ENCODE measurements around the gene LCE4A.
"Not testable (repeated sequence)": the region's sequence is repeated elsewhere in the genome, so short reads cannot be mapped to it uniquely, and the experiment has no call there.

The LCE4A gene

GRCh38 chr1:152707860-152708259 is at the start of gene LCE4A:
LCE4A (plus strand) TSS chr1:152708160; CDS start chr1:152709076, 916 bp downstream.
- DNase-seq, result no peak

DNA sequence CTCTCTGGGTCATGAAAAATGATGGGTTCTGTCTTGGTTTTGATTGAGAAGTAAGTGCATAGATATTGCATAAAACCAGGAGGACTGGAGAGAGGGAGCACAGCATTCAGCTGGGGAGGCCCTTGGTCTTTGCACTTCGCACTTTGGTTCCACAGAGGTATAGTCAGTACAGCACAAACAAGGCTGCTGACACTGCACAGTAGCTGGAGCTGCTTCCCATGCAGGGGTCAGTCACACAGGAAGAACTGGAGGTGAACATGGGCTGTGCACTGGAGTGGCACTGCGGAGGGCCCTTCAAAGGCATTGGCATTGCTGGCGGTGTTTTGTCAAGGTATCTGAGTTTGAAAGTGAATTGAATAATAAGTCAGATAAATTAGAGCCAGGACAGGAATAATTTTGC is 49.3 kb upstream of the LCE4A start:
- no peak for DNase-seq

- DNase-seq, result no peak
Observed at GRCh38 chr1:152663098-152663497, 44.9 kb upstream of the LCE4A start, which contains the start of gene LCE2D. LCE2D (plus strand) TSS chr1:152663380; CDS start chr1:152664106, 726 bp downstream.

GRCh38 chr1:152666171-152666570 is 41.8 kb upstream of the LCE4A start:
- not testable (repeated sequence) for DNase-seq

DNA sequence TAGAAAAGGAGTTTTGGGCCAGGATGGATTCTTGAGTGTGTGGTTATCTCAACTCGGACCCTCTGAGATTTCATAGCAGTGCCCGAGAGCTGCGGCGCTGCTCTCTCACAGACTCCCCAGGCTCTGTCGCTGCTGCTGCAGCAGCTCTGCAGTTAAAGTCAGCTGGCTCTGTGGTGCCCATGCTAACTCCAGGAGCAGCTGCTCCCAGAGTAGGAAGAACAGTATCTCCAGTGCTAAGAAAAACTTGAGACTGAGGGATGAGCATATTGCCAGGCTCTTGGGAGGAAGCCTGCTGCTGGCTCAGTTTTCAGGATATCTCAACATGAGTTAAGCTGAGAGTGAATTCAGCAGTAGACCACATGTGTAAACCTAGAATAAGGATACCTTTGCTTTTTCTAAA is 40.3 kb upstream of the LCE4A start:
- DNase-seq, result no peak

DNA sequence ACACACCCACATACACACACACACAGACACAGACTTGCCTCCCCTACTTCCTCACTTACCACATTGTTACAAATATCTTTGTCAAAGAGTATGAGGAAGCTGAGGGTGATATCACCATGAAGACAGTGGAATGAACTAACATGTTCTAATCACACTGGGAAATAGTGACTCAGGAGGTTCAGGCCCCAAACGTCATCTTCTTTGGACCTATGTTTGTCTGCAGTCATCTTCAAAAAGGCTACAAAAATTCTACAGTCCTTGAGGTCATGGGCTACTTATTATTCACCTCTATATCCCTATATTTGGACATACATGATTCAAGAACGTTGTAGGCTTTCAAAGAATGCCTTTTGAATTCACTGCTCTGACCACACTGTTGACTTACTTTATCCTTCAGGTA is 34.9 kb upstream of the LCE4A start:
- no peak for DNase-seq

GRCh38 chr1:152674983-152675382 is 33.0 kb upstream of the LCE4A start, which contains the start of gene LCE2C:
LCE2C (plus strand) TSS chr1:152675279; CDS start chr1:152676016, 737 bp downstream.
- not testable (repeated sequence) for DNase-seq

- DNase-seq, result no peak
Observed at GRCh38 chr1:152679459-152679858, 28.5 kb upstream of the LCE4A start.

GRCh38 chr1:152681616-152682015 is 26.3 kb upstream of the LCE4A start:
- DNase-seq, result no peak

DNA sequence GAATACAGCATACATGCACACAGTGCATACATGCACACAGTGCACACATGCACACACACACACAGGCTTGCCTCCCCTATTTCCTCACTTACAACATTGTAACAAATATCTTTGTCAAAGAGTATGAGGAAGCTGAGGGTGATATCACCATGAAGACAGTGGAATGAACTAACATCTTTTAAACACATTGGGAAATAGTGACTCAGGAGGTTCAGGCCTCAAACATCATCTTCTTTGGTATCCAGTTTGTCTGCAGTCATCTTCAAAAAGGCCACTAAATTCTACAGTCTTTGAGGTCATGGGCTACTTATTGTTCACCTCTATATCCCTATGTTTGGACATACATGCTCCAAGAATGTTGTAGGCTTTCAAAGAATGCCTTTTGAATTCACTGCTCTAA is 24.1 kb upstream of the LCE4A start:
- DNase-seq, result no peak

- not testable (repeated sequence) for DNase-seq
Observed at GRCh38 chr1:152685823-152686222, 22.1 kb upstream of the LCE4A start, which contains the start of gene LCE2B. LCE2B (plus strand) TSS chr1:152686123; CDS start chr1:152686844, 721 bp downstream.

DNA sequence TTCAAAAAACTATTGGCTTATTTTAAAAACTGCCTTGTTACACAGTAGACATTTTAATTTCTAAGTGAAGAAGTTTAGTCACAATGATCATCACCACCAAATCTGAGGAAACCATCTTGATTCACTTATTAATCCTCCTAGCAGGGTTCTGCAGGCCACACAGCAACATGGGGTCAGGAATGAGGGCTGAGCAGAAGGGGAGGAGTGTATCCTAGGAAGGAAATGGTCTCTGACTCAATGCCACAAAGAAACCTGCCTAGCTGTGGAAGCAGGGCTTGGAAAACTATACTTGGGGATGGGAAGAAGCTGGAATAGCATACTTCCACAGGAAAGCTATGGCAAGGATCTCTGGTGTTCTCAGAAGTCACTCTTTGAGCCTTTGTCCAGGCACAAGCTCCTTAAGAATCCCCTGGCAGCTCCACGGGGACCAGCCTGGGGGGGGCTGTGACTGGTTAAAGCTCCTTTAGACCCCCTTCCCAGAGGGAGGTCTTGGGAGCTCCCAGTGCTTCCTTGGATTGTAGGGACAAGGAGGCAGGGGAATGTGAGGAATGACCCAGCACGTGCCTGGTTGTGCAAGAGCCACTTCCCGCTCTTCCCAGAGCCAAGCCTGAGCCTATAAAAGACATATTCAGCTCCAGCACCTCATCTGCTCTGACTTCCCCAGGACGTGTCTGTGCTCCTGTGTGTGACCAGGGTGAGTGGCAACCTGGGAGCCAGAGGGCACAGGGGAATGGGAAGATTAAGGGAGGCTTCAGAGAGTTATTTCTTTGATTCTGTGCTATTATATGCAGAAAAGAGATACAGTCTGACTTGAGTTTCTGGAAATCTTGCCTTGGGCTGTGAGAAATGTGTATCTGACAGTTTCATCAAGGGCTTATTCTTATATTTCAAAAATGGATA is 10.0 kb upstream of the LCE4A start, which contains the start of gene LCE2A:
Gene LCE2A, plus strand, starts transcription at position 645 of the 900 bp plus-strand sequence. CDS start 557 bp downstream, outside the sequence.
- no peak for DNase-seq

- DNase-seq, result no peak
Observed at GRCh38 chr1:152699746-152700145, 8.2 kb upstream of the LCE4A start.

DNA sequence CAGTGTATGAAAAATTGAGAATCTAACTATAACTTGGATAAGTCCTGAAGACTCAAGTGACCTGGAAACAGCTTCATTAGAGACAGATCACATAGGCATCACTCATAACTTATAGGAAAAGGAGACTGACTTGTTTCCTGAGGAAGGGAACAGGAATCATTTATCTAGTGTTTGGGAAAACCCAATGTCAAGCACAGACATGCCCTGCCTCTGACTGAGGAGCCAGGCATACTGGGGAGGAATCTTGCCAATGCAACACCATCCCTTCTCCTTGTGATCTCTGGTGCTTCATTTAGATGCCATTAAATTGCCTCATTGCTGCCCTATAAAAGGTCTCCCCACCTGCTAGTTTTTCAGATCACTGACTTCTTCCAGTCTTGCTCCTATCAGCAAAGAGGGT is 10.3 kb downstream of the LCE4A start:
- DNase-seq, result no peak

- no peak for DNase-seq
Observed at GRCh38 chr1:152725261-152725660, 17.3 kb downstream of the LCE4A start.

- no peak for DNase-seq
Observed at GRCh38 chr1:152728986-152729385, 21.0 kb downstream of the LCE4A start.

DNA sequence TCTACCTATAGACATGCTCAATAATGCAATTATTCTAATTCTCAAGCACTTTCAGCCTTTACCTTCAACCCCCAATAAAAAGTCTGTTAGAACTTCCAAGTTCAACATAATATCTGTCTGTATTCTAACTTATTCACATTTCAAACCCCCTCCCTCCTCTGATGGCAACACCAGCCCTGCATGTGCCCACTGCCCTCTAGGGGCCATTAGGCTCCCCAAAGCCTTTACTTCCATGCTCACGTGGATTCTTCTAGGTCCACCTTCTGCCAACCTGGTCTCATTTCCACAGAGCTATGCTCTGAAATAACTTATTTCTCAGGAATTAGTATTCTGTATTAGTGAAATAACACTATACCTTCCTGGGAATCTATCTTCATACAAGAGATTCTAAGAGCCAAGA is 27.7 kb downstream of the LCE4A start:
- no peak for DNase-seq

DNA sequence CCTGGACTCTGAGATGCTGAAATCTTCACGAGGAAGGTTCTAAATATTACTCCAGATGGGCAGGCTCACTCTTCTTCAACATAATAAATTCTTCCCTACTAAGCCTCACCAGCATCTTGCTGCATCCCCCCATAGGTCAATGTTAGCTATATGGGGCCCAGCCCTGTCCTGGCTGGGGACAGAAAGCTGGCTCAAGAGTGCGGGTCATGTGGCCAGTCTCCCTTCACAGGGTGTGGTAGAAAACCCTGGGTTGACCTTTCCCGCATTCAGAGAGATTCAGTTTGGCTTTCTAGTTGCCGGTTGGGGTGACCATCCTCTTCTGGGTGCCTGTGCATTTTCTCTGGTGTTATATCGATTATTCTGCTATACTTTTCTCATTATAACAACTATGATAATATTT is 30.0 kb downstream of the LCE4A start:
- DNase-seq, result no peak

GRCh38 chr1:152739841-152740240 is 31.9 kb downstream of the LCE4A start:
- no peak for DNase-seq

GRCh38 chr1:152741656-152742055 is 33.7 kb downstream of the LCE4A start:
- DNase-seq, result no peak

DNA sequence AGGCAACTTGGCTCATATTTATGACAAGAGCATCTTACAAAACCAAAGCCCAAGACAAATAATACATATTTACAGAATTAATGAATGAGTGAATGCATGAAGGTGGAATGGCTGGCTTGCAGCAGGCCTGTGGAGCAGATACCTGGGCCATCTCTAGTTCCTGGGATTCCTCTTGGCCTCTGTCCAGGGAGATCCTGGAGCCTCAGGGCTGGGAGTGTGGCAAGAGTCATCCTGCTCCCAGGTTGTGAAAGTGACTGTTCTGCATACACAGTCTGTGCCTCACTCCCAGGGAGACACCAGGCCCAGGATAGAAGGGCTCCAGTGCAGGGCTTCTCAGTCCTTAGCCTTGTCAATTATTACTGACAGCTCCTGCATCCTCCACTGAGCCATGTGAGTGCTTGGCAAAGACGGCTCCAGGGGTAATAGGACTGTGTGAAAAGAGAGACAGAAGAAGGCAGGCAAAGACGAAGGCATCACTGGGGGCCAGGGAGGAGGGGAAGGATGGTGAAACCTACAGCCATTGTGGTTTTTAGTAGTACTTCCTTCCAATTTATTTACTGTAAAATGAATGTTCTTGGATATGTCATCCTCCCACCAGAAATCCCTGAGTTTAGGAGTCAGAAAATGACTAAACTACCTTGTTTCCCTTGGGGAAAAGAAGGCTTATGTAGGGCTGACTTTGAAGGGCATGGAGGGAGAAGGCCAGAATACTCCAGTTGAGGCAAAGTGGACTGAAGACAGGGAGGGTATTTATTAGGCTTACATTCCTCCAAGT is 35.6 kb downstream of the LCE4A start:
- no peak for DNase-seq

GRCh38 chr1:152745289-152745704 is 37.3 kb downstream of the LCE4A start:
- no peak for DNase-seq

- DNase-seq, result no peak
Observed at GRCh38 chr1:152745765-152746444, 37.9 kb downstream of the LCE4A start.
